Cerebellar nuclear complex (tissue), 1 donor: Measurements from ENCODE around the gene RPL14.

Source experiments
- DNase-seq, 2 experiments: peaks; one replicate each; lab custom pipeline; 2025; lab: John Stamatoyannopoulos, UW

RPL14 gene

GRCh38 chr3:40463579-40463978 is 6.4 kb downstream of the RPL14 start:
- no peak for DNase-seq

GRCh38 chr3:40464339-40465110 is 7.4 kb downstream of the RPL14 start:
- no peak for DNase-seq

DNA sequence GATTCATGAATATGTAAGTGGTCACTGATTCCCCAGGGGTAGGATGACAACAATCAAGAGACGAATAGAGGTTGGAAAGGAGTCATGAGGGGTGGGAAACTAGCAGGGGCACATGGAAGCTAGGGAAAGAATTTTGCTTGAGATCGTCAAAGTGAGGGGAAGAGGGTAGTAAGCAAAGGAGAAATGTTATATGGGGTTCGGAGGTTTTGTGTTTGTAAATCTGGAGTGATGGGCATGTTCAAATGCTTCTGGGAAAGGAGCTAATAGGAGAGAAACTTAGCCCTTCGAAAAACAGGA is 7.9 kb downstream of the RPL14 start:
- no peak for DNase-seq

DNA sequence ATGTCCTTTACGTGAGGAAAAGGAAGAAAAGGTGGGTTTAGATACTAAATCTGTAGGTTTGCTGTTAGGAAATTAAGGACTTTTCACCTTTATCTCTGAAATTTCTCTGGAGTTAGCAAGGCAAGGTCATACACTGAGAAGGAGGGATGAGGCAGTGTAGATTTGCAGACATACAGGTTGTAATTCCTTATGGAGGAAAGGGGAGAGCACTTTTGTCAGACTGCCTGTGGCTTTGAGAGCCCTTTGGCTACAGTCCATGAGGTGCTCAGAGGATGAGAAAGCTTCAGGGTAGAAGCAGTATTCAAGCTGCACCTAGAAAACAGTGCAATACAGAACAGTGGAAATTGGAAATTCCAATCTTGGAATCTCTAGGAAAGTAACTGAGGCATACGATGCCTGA is 8.3 kb downstream of the RPL14 start:
- no peak for DNase-seq

GRCh38 chr3:40468018-40468417 is 10.9 kb downstream of the RPL14 start:
- no peak for DNase-seq

- DNase-seq = no peak
These were observed 13.6 kb downstream of the RPL14 start for GRCh38 chr3:40470701-40471100.

DNA sequence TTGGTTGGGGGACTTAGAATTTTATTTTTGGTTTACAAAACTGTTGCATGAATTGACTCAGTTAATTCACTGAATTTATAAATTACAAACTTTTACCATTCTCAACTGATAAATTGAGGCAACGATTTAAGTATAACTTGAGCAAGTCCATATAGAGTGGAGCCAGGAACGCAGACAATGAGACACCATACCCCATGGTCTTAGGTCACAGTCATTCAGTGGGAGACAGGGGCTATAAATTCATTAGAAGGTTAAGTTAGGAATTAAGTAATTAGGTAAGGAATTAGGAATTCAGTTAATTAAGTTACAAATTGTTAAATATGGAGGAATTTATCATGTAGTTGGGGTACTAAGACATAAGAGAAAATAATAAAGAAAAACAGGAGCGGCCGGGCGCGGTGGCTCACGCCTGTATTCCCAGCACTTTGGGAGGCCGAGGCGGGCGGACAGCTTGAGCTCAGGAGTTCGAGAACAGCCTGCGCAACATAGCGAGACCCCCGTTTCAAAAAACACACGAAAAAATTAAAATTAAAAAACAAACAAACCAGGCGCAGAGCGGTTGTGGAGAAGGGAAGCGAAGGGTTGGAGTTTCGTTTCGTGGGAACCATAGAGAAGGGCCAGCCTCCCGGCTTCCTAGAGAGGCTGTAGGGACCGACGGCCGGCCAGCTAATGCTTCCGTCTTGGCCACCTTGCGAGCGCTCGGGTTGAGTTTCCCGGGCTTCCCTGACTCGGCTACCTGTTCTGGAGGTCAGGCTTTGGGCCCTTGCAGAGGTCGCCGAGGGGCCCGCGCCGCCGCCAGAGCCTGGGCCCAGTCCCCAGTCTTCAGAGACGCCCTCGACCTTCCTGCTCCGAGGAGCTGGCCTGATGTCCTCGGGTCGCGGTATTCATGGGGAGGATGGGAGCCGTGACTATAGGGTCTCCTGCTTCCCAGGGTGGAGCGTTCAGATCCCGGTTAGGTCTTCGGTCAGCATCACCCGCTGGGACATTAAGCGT is 19.6 kb downstream of the RPL14 start, which contains the start of gene ZNF619:
ZNF619 (plus strand) TSS at position 645 of the 993 bp plus-strand sequence. CDS start 858 bp downstream, outside the sequence.
- peak in 1 of 2 experiments; percentile 37 for DNase-seq

DNA sequence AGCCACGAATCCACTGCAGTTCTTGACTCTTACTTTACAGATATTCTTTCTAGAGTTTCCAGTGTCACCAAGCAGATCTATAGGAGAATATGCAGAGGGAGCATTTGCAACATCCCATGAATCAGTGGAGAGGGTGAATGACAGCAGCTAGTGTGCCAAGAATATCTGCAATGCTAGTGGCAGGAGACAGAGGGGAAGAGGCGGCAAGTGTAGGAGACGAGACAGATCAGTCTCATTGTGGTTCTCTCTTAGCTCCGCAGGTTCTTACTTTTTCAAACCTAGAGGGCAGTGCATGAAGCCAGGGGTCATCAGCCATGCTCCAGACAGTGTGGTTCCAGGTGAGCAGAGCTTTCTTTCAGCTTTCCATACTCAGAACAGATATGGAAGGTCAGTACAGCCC is 20.5 kb downstream of the RPL14 start:
- DNase-seq = no peak

DNA sequence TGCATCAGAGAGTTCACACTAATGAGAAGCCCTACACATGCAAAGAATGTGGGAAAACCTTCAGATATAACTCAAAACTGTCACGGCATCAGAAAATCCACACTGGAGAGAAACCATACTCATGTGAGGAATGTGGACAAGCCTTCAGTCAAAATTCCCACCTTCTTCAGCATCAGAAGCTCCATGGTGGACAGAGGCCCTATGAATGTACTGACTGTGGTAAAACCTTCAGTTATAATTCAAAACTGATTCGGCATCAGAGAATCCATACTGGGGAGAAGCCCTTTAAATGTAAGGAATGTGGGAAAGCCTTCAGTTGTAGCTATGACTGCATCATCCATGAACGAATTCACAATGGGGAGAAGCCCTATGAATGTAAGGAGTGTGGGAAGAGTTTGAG is 30.0 kb downstream of the RPL14 start:
- DNase-seq = no peak

- DNase-seq = no peak
These were observed 33.8 kb downstream of the RPL14 start for GRCh38 chr3:40490916-40491315.

DNA sequence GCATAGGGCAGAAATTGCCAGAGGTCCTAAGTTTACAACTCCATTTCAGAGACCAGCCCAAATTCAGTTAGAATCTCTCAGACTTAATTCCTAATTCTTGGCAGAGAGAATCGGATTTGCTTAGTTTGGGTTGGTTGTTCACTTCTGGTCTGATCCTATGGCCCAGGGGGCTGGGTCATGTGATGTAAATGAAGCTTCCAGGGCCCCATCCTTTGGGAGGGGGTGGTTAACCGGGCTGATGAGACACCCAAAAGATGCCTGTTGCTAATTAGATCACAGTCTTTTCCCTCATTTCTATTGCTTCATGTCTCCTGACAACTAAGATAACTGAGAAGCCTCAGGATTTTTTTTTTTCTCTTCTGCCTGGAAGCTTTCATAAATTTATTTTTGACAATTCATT is 37.6 kb downstream of the RPL14 start:
- DNase-seq = no peak

DNA sequence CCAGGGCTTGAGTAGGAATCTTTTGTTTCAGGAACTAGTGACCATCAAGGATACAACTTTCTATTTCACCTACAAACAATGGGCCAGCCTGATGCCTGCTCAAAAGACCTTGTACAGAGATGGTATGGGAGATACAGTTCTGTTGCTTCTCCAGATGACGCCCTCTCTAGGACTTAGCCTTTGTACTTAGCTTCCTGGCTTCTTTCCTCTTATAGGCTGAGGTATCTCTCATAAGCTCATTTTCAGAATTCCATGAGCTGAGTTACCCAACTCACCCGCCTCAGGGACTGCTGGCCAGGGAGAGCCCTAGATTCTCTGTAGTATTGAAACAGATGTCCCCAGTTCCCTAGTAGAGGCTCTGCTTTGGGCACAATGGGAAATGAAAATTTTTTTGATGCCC is 40.1 kb downstream of the RPL14 start:
- DNase-seq = no peak

DNA sequence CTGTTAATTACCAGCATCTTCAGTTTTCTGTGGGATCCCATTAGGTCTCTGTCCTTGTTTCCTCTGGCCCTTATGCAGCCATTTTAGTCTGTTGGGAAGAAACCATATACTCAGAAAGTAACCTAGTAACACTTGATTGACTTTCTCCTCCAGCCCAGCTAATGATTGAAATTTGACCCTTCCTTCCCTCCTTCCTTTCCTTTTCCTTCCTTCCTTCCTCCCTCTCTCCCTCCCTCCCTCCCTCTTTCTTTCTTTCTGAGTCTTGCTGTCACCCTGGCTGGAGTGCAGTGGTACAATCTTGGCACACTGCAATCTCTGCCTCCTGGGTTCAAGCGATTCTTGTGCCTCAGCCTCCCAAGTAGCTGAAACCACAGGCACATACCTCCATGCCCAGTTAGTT is 42.8 kb downstream of the RPL14 start:
- DNase-seq = no peak

GRCh38 chr3:40502034-40502433 is 44.9 kb downstream of the RPL14 start:
- DNase-seq = no peak

- no peak for DNase-seq
These were observed 47.7 kb downstream of the RPL14 start for GRCh38 chr3:40504636-40505430.

GRCh38 chr3:40505599-40506462 is 48.7 kb downstream of the RPL14 start, which contains the start of gene ZNF620:
TSS of gene ZNF620 (plus strand) at chr3:40506039. CDS start at chr3:40506353, 314 bp downstream.
- DNase-seq = peak; percentile 2 to 34

DNA sequence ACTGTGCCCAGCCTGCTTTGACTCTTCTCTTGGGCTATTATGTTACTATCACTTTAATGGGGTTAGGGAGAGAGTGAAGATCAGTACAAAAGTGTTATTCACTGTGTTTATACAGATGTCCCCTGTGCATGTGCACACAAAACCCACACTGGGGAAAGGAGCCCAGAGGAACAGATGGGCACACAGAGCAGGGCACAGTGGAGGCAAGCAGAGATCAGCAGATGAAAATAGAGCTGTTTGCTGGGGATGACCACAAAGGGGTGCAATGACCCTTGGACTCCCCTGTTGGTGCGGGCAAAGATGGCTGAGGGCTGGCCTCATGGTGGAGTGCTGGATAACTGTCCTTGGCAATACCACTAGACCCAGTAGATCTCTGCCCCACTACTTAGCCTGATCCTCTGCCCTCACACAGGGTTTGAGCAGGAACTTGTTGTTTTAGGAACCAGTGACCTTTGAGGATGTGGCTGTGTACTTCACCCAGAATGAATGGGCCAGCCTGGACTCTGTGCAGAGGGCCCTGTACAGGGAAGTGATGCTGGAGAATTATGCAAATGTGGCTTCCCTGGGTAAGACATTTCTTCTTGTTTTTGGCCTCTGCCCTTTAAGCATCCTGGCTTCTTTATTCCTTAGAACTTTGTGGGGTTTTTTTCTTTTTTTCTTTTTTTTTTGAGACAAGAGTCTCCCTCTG is 54.0 kb downstream of the RPL14 start:
- DNase-seq = no peak

- no peak for DNase-seq
These were observed 59.1 kb downstream of the RPL14 start for GRCh38 chr3:40516201-40516600.

DNA sequence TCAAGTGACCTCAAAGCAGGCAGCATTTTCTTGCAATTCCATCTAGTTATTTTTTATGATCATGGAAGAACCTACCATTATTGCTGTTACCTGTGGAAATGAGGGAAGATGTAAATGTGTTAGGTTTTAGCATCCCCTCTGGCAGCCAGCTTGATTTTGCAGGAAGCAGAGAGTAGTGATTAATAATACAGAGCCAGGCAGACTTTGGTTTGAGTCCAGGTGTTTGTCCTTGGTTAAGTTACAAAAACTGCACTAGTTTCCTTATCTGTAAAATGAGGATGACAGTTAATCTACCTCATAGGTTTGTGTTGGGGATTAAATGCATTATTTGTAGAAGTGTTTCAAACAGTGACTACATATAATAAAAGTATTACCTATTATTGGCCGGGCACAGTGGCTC is 60.9 kb downstream of the RPL14 start:
- DNase-seq = no peak
